GM10248 (cell line): Measurements from ENCODE around the gene CAPNS2.

ENCODE experiments used
- CTCF ChIA-PET: fragments of 300-600 bp; sonication (Branson Sonifier 250); formaldehyde crosslinking; extraction: SDS; loops from one replicate; lab custom pipeline; 2021; ENCODE audit warnings: antibody characterized with exemption; lab: Yijun Ruan, JAX
- POLR2A ChIA-PET: fragments of 350-650 bp; sonication (Branson Sonifier 250); formaldehyde crosslinking; extraction: SDS; loops from one replicate; lab custom pipeline; 2020; ENCODE audit warnings: antibody characterized with exemption; lab: Yijun Ruan, JAX
- DNase-seq: peaks from one replicate; pipeline ENCODE4 v3.0.0; 2012; ENCODE audit errors: extremely low spot score
- CTCF ChIP-seq: IDR thresholded peaks from 2 replicates; pipeline ENCODE4 v1.5.1; 2012; ENCODE audit warnings: mild to moderate bottlenecking, low read depth; ENCODE audit errors: extremely low read depth, missing control alignments, control extremely low read depth

The CAPNS2 gene

GRCh38 chr16:55562936-55563335 is 3.5 kb upstream of the CAPNS2 start:
- CTCF ChIA-PET, result no interaction called here
- no peak for DNase-seq
- TF ChIP-seq CTCF, result no peak
- POLR2A ChIA-PET, result no interaction called here

GRCh38 chr16:55563797-55564196 is 2.7 kb upstream of the CAPNS2 start:
- DNase-seq, result no peak
- ChIA-PET CTCF (no interaction called here), POLR2A (no interaction called here)
- TF ChIP-seq CTCF, result no peak

- DNase-seq, result no peak
- ChIA-PET CTCF (no interaction called here), POLR2A (no interaction called here)
- no peak for TF ChIP-seq CTCF
These were observed 1.4 kb upstream of the CAPNS2 start for GRCh38 chr16:55565086-55565485.

GRCh38 chr16:55567382-55567781 is 898 bp downstream of the CAPNS2 start:
- no peak for DNase-seq
- ChIA-PET CTCF (interaction anchor here (1.1 to 1.2 kb wide), 2 partner anchors 8 to 11 kb away, joined by 3 to 4 read pairs; no protein-coding TSS in a partner anchor), POLR2A (no interaction called here)
- TF ChIP-seq CTCF, result no peak

GRCh38 chr16:55568207-55568606 is 1.7 kb downstream of the CAPNS2 start:
- ChIA-PET POLR2A (no interaction called here), CTCF (no interaction called here)
- no peak for TF ChIP-seq CTCF

GRCh38 chr16:55569025-55569424 is 2.5 kb downstream of the CAPNS2 start:
- no peak for DNase-seq
- POLR2A ChIA-PET, result no interaction called here
- CTCF ChIA-PET, result no interaction called here
- TF ChIP-seq CTCF, result no peak

More at GRCh38 chr16:55568207-55568606, 1.7 kb downstream of the CAPNS2 start:
- no peak for DNase-seq

- POLR2A ChIA-PET, result no interaction called here
- CTCF ChIA-PET, result no interaction called here
- TF ChIP-seq CTCF, result no peak
- DNase-seq, result no peak
These were observed 3.7 kb downstream of the CAPNS2 start for GRCh38 chr16:55570159-55570558.
